Glutamatergic neuron (in vitro differentiated cells): ENCODE measurements around the gene KCNK13. TPM values are rescaled to one million over a fixed set of nuclear protein-coding genes. Genes with fewer than 3 reads are reported as not detected.

Experiments used
- DNase-seq: peaks from one replicate; pipeline ENCODE4 v3.0.0; 2022
- H3K27ac Mint-ChIP-seq: one replicate; pipeline ENCODE4 v1.8.0; 2020; ENCODE audit warnings: mild to moderate bottlenecking, mixed read lengths, inconsistent platforms; ENCODE audit not compliant: unreplicated experiment
- H3K27me3 Mint-ChIP-seq: one replicate; pipeline ENCODE4 v1.8.0; 2020; ENCODE audit warnings: mild to moderate bottlenecking, moderate library complexity, mixed read lengths, inconsistent platforms; ENCODE audit not compliant: unreplicated experiment
- H3K36me3 Mint-ChIP-seq: one replicate; pipeline ENCODE4 v1.8.0; 2020; ENCODE audit warnings: mild to moderate bottlenecking, mixed read lengths, inconsistent platforms; ENCODE audit not compliant: unreplicated experiment
- H3K4me1 Mint-ChIP-seq: one replicate; pipeline ENCODE4 v1.8.0; 2020; ENCODE audit warnings: mild to moderate bottlenecking, low read depth, mixed read lengths, inconsistent platforms; ENCODE audit not compliant: unreplicated experiment
- H3K4me3 Mint-ChIP-seq: one replicate; pipeline ENCODE4 v1.8.0; 2020; ENCODE audit warnings: mild to moderate bottlenecking, mixed read lengths, inconsistent platforms; ENCODE audit not compliant: unreplicated experiment
- H3K9me3 Mint-ChIP-seq: one replicate; pipeline ENCODE4 v1.8.0; 2020; ENCODE audit warnings: mild to moderate bottlenecking, moderate library complexity, mixed read lengths, inconsistent platforms; ENCODE audit not compliant: unreplicated experiment
- total RNA-seq: library from RNA; stranded (reverse); fragmentation: NEBNext Ultra II Directional; extraction: Animal tissue kit (Norgen Biotek cat#: 25700); gene quantifications from one replicate; pipeline ENCODE4 v1.2.1, GENCODE V29; 2021; ENCODE audit not compliant: unreplicated experiment
- TF ChIP-seq, protein P1 (sequence below): fragments of 200-600 bp; sonication (generic); IDR thresholded peaks from one replicate; pipeline ENCODE4 v1.5.0; 2021; ENCODE audit not compliant: partially characterized antibody, unreplicated experiment

The KCNK13 gene
- total RNA-seq, 1 donor from 2014 or later = not detected

- Mint-ChIP-seq H3K36me3 (no peaks in the 10 kb centered on the region), H3K4me3 (no peak overlapping the region), H3K4me1 (peaks cover under 1% of the 10 kb centered on the region), H3K9me3 (peaks cover 4% of the 10 kb centered on the region), H3K27ac (no peak overlapping the region), H3K27me3 (peaks cover 2% of the 10 kb centered on the region)
- no peak for DNase-seq
- TF ChIP-seq, protein P1, sequence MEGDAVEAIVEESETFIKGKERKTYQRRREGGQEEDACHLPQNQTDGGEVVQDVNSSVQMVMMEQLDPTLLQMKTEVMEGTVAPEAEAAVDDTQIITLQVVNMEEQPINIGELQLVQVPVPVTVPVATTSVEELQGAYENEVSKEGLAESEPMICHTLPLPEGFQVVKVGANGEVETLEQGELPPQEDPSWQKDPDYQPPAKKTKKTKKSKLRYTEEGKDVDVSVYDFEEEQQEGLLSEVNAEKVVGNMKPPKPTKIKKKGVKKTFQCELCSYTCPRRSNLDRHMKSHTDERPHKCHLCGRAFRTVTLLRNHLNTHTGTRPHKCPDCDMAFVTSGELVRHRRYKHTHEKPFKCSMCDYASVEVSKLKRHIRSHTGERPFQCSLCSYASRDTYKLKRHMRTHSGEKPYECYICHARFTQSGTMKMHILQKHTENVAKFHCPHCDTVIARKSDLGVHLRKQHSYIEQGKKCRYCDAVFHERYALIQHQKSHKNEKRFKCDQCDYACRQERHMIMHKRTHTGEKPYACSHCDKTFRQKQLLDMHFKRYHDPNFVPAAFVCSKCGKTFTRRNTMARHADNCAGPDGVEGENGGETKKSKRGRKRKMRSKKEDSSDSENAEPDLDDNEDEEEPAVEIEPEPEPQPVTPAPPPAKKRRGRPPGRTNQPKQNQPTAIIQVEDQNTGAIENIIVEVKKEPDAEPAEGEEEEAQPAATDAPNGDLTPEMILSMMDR = no peak
These were observed 92.3 kb downstream of the KCNK13 start for GRCh38 chr14:90154110-90154509.

DNA sequence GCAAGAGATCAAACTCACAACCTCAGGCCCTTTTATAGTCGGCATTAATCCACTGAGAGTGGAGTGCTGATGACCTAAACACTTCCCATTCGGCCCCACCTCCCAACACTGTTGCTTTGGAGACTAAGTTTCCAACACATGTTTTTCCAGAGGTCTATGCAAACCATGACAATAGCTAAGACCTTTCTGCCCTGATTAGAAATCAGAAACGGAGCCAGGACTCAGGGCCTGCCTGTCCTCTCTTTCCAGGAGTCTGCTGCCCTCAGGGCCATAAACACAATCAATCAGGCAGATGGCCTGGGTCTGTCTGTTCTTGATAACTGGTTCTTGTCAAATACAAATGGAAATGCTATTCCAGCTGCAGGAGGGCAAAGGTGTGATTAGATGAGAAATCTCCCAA lies 97.4 kb downstream of the KCNK13 start:
- Mint-ChIP-seq H3K9me3 (peaks cover 4% of the 10 kb centered on the region), H3K27ac (no peak overlapping the region)
- TF ChIP-seq, protein P1 = no peak

DNA sequence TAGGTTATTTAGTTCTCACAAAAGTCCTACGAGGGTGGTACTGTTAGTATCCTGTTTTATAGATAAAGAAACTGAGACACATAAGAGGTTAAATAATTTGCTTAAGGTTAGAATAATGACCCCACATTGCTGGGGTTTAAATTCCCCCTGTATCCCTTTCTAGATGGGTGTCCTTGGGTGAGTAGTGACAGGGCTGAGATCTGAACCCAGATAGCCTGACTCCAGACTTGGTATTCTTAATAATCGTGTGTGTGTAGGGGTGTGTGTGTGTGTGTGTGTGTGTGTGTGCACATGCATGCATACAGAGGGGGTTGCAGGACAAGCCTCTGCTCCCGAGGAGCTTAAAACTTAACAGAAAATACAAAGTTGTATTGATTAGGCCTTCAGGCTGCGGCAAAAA lies 97.9 kb downstream of the KCNK13 start:
- peaks cover 8% of the 10 kb centered on the region for H3K9me3 Mint-ChIP-seq
- TF ChIP-seq, protein P1 = no peak
- H3K27ac Mint-ChIP-seq = no peak overlapping the region
- peaks cover 2% of the 10 kb centered on the region for H3K27me3 Mint-ChIP-seq
- no peak for DNase-seq
- H3K4me3 Mint-ChIP-seq = no peak overlapping the region
- H3K4me1 Mint-ChIP-seq = peaks cover 3% of the 10 kb centered on the region
- peaks cover 7% of the 10 kb centered on the region for H3K36me3 Mint-ChIP-seq

More for the DNA sequence above, 97.4 kb downstream of the KCNK13 start:
- Mint-ChIP-seq H3K36me3 (peaks cover 1% of the 10 kb centered on the region), H3K4me1 (peaks cover 3% of the 10 kb centered on the region), H3K27me3 (peaks cover 2% of the 10 kb centered on the region), H3K4me3 (no peak overlapping the region)
- no peak for DNase-seq

GRCh38 chr14:90161129-90161528 lies 99.3 kb downstream of the KCNK13 start:
- TF ChIP-seq, protein P1 = no peak
- H3K4me3 Mint-ChIP-seq = no peak overlapping the region
- H3K9me3 Mint-ChIP-seq = peaks cover 6% of the 10 kb centered on the region
- H3K4me1 Mint-ChIP-seq = peaks cover 3% of the 10 kb centered on the region
- H3K27me3 Mint-ChIP-seq = no peaks in the 10 kb centered on the region
- H3K36me3 Mint-ChIP-seq = peaks cover 8% of the 10 kb centered on the region
- no peak for DNase-seq
- no peak overlapping the region for H3K27ac Mint-ChIP-seq

GRCh38 chr14:90168425-90169105 lies 106.8 kb downstream of the KCNK13 start:
- TF ChIP-seq, protein P1 = no peak
- no peak for DNase-seq
- Mint-ChIP-seq H3K27me3 (no peaks in the 10 kb centered on the region), H3K9me3 (peaks cover 4% of the 10 kb centered on the region), H3K36me3 (peaks cover 8% of the 10 kb centered on the region), H3K27ac (no peak overlapping the region), H3K4me1 (no peaks in the 10 kb centered on the region), H3K4me3 (no peak overlapping the region)
